NB4 (cell line): ENCODE measurements around the gene GALNT17.

Experiments used
- CTCF ChIP-seq: IDR thresholded peaks from one replicate; pipeline ENCODE4 v1.5.1; 2012; ENCODE audit warnings: low read depth, low read length
- MAX ChIP-seq: IDR thresholded peaks from 2 replicates; pipeline ENCODE4 v1.6.1; 2011; ENCODE audit warnings: low read depth, low read length
- POLR2A ChIP-seq: IDR thresholded peaks from 2 replicates; pipeline ENCODE4 v1.6.1; 2011; ENCODE audit warnings: mild to moderate bottlenecking; ENCODE audit not compliant: insufficient read length; ENCODE audit errors: extremely low read depth

- TF ChIP-seq CTCF = no peak
- no peak for TF ChIP-seq POLR2A
- no peak for TF ChIP-seq MAX
These were observed 415.5 kb downstream of the GALNT17 start for GRCh38 chr7:71547426-71547825.
